Thyroid gland (tissue), 4 donors: Measurements from ENCODE around the gene DPP6. TPM values are rescaled to one million over a fixed set of nuclear protein-coding genes. Genes with fewer than 3 reads are reported as not detected.

ENCODE experiments used
- DNase-seq, 2 donors: peaks; one replicate each; pipeline ENCODE4 v3.0.0-alpha.2; 2019
- H3K27ac ChIP-seq, 3 donors: fragments of 200-600 bp; sonication (generic); 1 replicate in 2 of 3; 2 replicates in 1 of 3; pipeline ENCODE4 v1.5.1; 2016 to 2019; ENCODE audit warnings: mild to moderate bottlenecking in 1 of 3, moderate library complexity in 1 of 3
- H3K27me3 ChIP-seq: fragments of 200-600 bp; sonication (generic); one replicate; pipeline ENCODE4 v1.5.1; 2019
- H3K36me3 ChIP-seq, 2 donors: fragments of 200-600 bp; sonication (generic); one replicate each; pipeline ENCODE4 v1.5.1; 2016 to 2019
- H3K4me1 ChIP-seq, 2 donors: fragments of 200-600 bp; sonication (generic); one replicate each; pipeline ENCODE4 v1.5.1; 2017 to 2019
- H3K4me3 ChIP-seq, 3 donors: fragments of 200-600 bp; sonication (generic); replicated peaks in 1 of 3; 1 replicate in 2 of 3; 2 replicates in 1 of 3; pipeline ENCODE4 v1.5.1; 2016; ENCODE audit warnings: mild to moderate bottlenecking in 1 of 3
- H3K9me3 ChIP-seq: fragments of 200-600 bp; sonication (generic); one replicate; pipeline ENCODE4 v1.5.1; 2017
- POLR2A ChIP-seq, 2 donors: fragments of 450-650 bp; IDR thresholded peaks; one replicate each; pipeline ENCODE4 v1.6.1; 2017; ENCODE audit warnings: antibody characterized with exemption in 2 of 2, mild to moderate bottlenecking in 2 of 2, moderate library complexity in 1 of 2
- WGBS, 2 donors: methylation state at CpG; one replicate each; pipeline ENCODE4 v1.1.5; 2017; 5-methylcytosine and 5-hydroxymethylcytosine counted together
- intact Hi-C: fragments of 100-400 bp; cut with DNase I; formaldehyde crosslinking; loops from one replicate; pipeline ENCODE4 v1.15.1; 2023
- total RNA-seq, 4 donors: library from RNA; depleted of rRNA; stranded (reverse); fragments of >200 nt; gene quantifications; one replicate each; pipeline ENCODE4 v1.2.3, GENCODE V29; 2016
- TF ChIP-seq, protein P1 (sequence below), 6 experiments: fragments of 200-600 bp in 3 of 6; fragments of 450-650 bp in 3 of 6; sonication (generic) in 3 of 6; IDR thresholded peaks; one replicate each; pipeline ENCODE4 v1.5.1; 2016 to 2019; ENCODE audit warnings: antibody characterized with exemption in 6 of 6, mild to moderate bottlenecking in 2 of 6, inconsistent platforms in 1 of 6, moderate library complexity in 1 of 6

DPP6 gene
- total RNA-seq, 4 donors from 2014 or later = 50.7 to 97.7 (median 68.9) TPM

DNA sequence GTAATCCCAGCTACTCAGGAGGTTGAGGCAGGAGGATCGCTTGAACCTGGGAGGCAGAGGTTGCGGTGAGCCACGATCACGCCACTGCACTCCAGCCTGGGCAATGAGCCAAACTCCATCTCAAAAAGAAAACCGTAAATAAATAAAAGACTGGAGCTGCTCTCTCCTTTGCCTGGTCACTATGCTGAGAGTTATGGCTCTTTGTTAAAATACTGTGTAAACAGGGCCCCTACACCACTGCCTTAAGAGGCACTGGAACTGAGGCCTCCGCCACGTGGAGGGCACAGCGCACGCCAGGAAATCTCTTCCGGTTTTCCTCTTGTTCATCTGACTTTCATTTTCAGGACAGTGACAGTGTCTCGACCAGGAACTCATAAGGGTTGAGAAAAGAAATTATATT, 827.4 kb downstream of the DPP6 start:
- intact Hi-C loops = no loop called here
- no peaks in the 10 kb centered on the region for H3K4me1 ChIP-seq
- no peaks in the 10 kb centered on the region for H3K36me3 ChIP-seq
- TF ChIP-seq, protein P1, sequence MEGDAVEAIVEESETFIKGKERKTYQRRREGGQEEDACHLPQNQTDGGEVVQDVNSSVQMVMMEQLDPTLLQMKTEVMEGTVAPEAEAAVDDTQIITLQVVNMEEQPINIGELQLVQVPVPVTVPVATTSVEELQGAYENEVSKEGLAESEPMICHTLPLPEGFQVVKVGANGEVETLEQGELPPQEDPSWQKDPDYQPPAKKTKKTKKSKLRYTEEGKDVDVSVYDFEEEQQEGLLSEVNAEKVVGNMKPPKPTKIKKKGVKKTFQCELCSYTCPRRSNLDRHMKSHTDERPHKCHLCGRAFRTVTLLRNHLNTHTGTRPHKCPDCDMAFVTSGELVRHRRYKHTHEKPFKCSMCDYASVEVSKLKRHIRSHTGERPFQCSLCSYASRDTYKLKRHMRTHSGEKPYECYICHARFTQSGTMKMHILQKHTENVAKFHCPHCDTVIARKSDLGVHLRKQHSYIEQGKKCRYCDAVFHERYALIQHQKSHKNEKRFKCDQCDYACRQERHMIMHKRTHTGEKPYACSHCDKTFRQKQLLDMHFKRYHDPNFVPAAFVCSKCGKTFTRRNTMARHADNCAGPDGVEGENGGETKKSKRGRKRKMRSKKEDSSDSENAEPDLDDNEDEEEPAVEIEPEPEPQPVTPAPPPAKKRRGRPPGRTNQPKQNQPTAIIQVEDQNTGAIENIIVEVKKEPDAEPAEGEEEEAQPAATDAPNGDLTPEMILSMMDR (IDR thresholded peaks at IDR 0.05) = no peak
- no peak for TF ChIP-seq POLR2A (IDR thresholded peaks at IDR 0.05)
- no peak overlapping the region for H3K4me3 ChIP-seq
- 15 to 29% methylated on average over 11 of the region's 11 CpGs for WGBS, 2 donors
- no peaks in the 10 kb centered on the region for H3K27me3 ChIP-seq
- peak; percentile 59 to 73 for DNase-seq
- no peaks in the 10 kb centered on the region for H3K9me3 ChIP-seq
- H3K27ac ChIP-seq = no peak overlapping the region

DNA sequence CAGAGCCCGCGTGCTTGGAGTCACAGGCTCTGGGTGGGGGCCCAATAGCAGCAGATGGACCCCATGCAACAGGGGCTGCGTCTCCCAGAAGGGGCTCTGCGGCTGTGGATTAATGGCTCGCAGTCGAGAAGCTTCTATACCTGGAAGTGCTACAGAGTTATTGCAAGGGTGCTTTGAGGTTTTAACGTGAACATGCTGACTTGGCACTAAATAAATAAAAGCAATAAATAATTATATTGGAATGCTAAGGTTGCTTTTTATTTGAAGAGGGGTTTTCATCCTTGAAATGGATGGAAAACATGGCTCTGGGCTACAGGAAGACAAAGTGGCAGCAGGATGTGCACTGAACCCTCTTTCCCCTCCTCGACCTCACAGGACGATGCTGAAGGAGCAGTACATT, 828.3 kb downstream of the DPP6 start:
- WGBS, 2 donors = 85 to 89% methylated on average over 8 to 9 of the region's 9 CpGs
- intact Hi-C loops = no loop called here
- no peak overlapping the region for H3K27ac ChIP-seq
- no peaks in the 10 kb centered on the region for H3K27me3 ChIP-seq
- H3K4me1 ChIP-seq = no peaks in the 10 kb centered on the region
- no peaks in the 10 kb centered on the region for H3K36me3 ChIP-seq
- TF ChIP-seq POLR2A (IDR thresholded peaks at IDR 0.05) = no peak
- TF ChIP-seq, protein P1 (IDR thresholded peaks at IDR 0.05) = no peak
- DNase-seq = no peak
- H3K9me3 ChIP-seq = no peaks in the 10 kb centered on the region
- no peak overlapping the region for H3K4me3 ChIP-seq

DNA sequence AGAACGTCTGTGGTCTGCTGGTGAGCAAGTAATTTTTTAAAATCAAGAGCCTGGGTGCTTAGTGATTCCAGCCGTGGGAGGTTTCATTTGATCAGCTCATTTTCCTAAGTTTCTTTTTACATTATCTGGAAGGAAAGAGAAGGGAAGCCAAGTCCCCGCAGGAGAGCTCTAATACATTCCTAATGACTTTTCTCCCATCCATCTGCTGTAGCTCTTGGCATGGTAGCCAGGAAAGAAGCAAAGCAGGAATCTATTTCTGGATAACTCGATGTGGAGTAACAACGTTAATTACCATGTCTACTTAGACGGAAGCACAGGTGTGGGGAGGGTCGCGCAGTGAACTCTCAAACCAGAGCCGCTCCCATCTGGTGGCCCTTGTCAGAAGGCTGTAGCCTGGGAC, 828.8 kb downstream of the DPP6 start:
- intact Hi-C loops = no loop called here
- H3K4me1 ChIP-seq = no peaks in the 10 kb centered on the region
- WGBS, 2 donors = 76 to 77% methylated on average over 9 of the region's 9 CpGs
- no peaks in the 10 kb centered on the region for H3K9me3 ChIP-seq
- TF ChIP-seq, protein P1 (IDR thresholded peaks at IDR 0.05) = no peak
- TF ChIP-seq POLR2A (IDR thresholded peaks at IDR 0.05) = no peak
- H3K36me3 ChIP-seq = no peaks in the 10 kb centered on the region
- no peak overlapping the region for H3K4me3 ChIP-seq
- H3K27me3 ChIP-seq = no peaks in the 10 kb centered on the region
- no peak for DNase-seq
- H3K27ac ChIP-seq = no peak overlapping the region

DNA sequence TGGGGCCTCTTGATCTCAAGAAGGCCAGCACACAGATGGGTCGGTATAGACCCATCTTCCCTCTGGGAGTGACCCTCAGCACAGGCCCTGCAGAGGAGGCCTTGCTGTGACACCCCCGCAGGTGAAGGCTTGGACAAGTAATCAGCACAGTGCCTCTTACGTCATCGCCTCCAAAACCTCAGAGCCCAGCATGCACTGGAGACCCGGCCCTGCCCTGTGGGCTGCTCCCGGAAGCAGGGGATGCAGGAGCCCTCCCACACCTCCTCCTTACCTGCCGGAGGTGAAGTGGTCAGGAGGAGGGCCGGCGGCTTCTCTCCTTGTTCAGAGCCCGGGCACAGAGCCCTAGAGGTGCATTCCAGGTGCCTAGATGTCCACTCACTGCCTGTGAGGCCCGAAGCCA, 829.3 kb downstream of the DPP6 start:
- no peak overlapping the region for H3K4me3 ChIP-seq
- no peaks in the 10 kb centered on the region for H3K4me1 ChIP-seq
- H3K9me3 ChIP-seq = no peaks in the 10 kb centered on the region
- 80 to 81% methylated on average over 7 to 8 of the region's 11 CpGs for WGBS, 2 donors
- TF ChIP-seq, protein P1 (IDR thresholded peaks at IDR 0.05) = no peak
- no peak for TF ChIP-seq POLR2A (IDR thresholded peaks at IDR 0.05)
- H3K27me3 ChIP-seq = no peaks in the 10 kb centered on the region
- DNase-seq = no peak
- H3K36me3 ChIP-seq = no peaks in the 10 kb centered on the region
- no peak overlapping the region for H3K27ac ChIP-seq
- intact Hi-C loops = no loop called here

DNA sequence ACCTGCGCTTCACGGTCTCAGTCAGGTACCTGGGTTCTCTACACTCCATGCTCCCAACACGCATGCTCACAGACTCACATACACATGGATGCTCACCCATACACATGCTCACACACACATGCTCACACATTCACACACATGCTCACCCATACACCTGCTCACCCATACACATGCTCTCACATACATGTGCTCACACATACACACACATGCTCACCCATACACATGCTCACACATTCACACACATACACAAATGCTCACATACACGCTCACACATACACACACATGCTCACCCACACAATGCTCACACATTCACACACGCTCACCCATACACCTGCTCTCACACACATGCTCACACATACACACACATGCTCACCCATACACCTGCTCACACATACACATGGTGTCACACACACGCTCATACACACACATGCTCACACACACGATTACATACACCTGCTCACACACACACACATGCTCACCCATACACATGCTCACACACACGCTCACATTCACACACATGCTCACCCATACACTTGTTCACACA, 830.8 kb downstream of the DPP6 start:
- TF ChIP-seq POLR2A (IDR thresholded peaks at IDR 0.05) = no peak
- TF ChIP-seq, protein P1 (IDR thresholded peaks at IDR 0.05) = no peak
- Histone ChIP-seq H3K36me3 (no peaks in the 10 kb centered on the region), H3K4me3 (no peak overlapping the region), H3K4me1 (no peaks in the 10 kb centered on the region), H3K27me3 (no peaks in the 10 kb centered on the region), H3K9me3 (no peaks in the 10 kb centered on the region), H3K27ac (no peak overlapping the region)
- intact Hi-C loops = no loop called here
- 84 to 97% methylated on average over 8 of the region's 8 CpGs for WGBS, 2 donors
- DNase-seq = no peak
